AML-193 (cell line): ENCODE data around the gene SAMD4A.
A peak's percentile ranks its signal among the peaks of the same experiment; 100 is the strongest.

Source experiments
- DNase-seq, 2 experiments: peaks; one replicate each; lab custom pipeline; 2025; lab: John Stamatoyannopoulos, UW

The SAMD4A gene

DNA sequence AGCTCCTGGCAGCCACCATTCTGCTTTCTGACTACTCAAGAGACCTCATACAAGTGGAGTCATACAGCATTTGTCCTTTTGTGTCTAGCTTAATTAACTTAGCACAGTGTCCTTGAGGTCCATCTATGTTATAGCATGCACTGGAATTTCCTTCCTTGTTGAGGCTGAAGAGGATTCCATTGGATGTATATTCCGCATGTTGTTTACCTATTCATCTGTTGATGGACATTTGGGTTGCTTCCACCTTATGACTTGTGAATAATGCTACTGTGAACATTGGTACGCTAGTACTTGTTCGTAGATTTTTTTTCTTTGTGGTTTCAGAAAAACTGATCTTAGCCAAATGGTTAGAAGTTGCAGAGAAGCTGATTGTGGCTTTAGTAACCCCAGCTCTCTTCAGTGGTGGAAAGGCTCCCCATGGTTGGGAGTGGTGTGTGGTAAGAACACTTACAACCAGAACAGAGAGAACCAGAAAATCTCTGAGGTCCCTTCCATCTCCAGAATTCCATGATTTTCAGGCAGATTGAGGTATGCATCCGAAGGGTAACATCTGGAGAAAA lies 118.4 kb downstream of the SAMD4A start:
- DNase-seq = no peak

DNA sequence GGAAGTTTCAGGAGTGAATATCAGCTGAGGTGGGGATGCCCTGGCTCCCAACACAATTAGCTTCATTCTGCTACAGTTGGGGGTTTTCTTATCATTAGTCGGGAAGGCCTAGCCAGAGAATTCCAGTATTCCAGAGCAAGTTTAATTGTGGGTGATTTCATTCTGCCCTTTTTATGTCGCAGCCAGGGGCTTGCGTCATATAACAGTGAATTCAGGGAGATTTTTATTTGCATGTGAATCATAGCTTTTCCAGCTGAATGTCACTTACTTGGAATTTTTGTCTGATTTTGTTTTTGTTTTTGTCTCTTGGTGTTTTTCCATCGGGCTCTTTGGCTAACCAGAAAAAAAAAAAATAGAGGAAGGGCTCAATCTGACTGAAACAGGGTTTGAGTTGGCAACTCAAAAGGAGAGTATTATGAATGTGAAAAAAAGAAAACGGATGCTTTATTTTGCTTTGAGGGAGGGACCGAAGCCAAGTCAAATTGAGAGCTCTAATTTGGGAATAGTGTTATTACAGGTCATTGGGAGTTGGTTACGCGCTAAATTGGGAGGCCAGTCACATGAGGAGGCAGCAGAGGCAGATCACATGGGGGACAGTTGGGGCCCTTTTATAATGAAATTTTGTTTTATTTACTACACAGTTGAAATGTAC lies 119.4 kb downstream of the SAMD4A start:
- no peak for DNase-seq

DNA sequence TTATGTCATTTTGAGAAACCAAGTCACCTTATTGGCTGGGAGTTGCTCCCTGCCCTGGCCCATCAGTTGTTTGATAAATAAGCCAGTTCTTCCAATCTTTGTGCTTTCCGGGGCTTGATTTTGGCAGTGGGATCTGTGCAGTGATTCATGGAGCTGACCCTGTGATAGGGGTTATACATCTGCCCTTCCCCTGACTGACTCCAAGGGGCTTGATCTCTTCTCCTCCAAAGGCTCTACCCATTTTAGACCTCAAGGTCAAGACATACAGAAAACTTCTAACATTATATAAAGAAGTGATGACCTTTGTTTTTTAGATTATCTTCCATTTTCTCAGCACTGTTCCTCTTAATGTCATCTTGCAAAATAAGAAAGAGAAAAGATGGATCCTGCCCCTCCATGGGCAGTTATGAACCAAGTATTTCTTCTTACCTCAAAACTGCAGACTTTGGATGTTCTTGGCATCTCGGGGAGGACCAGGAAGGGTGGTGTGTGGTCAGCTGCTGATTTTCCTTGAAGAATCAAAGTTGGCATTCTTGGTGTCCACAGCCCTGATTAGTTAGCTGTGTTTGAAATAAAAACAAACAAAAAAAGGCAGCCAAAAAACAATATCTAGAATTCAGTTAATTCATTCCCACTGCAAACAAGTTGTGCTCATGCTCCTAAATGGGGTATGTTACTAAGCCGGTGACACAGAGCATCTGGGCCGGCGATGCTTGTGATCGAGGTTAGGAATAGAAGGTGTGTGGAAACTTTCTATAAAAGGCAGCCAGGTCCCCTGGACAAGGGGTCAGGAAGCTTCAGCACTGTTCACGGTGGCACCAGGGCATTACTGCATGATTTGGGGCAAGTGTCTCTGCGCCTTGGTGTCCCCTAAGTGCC lies 120.2 kb downstream of the SAMD4A start:
- no peak for DNase-seq

DNA sequence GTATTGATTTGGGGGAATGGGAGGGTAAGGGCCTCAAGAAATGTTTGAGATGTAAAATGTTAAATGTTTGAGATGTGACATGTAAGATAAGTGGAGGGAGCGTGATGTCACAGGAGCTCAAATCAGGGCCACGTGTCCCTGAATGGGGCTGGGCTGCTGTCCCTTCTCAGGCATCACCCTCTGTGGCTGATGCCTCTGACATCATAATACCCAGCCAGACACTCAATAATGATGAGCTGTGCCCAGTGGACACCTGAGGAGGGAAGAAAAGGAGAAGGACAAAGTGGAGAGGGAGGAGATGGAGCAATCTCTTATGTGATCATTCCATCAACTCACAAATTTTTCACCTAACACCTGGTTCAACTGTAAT lies 120.8 kb downstream of the SAMD4A start:
- no peak for DNase-seq

DNA sequence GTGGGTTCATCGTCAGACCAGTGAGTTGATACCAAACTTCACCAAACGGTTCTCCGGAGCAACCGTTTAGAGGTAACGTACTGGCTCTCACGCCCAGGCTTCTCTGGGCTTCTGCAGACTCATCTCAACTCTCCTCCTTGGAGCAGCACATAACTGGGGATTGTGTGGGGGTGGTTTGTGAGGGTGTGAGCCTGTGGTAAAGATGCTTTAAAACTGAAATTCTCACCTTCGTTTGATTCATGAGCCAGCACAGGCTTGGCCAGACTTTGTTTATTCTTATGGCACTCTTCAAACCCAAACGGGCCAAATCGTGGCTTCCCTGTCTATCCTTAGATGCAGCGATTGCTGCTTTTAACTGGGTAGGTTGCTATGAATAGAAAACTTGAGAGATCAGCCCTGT lies 121.3 kb downstream of the SAMD4A start:
- DNase-seq = no peak

DNA sequence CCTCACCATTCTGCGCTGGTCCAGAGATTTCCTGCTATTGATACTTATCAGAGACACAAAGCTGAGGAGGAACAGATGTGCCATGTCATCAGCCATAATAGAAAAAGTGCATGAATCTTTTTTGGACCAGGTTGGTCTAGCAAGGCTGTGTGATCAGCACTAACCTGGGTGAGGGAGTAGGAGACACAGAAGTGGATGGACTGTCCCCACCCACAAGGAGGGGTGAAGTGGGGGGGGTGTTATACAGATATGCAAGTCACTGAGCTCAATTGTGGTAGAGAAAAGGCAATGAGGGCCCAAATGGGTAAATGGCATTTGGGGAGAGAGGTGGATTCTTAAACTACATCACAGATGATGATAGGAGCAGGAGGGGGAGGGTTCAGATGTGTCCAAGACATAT lies 123.0 kb downstream of the SAMD4A start:
- DNase-seq = no peak

DNA sequence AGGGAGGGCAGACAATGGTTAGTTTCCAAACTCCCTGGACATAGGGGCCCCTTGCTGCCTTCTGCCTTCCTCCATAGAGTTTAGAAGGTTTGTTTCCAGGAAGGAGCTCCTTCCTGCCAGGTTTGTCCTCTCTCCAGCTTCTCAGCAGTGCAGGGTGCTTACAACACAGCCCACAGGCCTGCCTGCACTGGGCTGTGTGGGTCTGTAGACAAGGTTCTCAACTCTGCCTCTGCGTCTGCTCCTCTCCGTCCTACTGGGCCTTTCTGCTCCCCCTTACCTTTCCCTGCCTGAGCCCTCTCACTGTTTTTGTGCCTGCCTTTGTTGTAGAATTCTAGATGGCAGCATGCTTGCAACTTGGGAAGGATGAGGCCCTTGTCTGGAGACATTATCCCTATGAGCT lies 124.0 kb downstream of the SAMD4A start:
- no peak for DNase-seq

DNA sequence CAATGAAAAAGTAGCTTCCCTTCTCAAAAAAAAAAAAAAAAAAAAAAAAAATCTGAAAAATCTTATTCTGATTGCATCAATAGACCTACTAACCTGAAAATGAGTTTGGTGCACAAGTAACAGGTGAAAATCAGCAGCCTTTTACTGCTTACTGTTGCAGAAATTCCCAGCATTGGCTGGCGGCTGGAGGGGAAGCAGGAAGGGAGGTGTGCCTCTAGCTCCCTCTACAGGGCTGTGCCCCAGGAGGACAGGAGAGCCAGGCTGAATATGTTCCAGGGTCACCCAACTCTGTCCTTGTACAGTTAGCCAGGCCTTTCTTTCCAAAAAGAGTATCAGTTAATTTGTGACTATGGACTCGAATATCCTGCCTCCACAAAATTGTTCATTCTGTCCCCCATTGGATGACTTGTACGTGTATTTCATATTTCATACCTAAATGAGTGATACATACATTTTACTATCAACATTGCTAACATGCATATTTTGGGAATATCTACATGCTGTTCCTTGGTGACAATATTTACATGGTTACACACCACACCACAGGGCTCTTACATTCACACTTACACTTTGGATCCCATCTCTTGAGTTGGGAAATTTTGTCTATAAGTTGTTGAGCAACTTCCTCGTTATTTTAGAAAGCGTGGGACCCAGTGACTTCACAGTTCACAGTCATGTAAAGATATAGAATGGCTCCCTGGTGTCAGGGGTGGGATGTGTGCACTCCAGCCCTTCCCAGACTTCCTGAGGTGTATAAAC lies 124.8 kb downstream of the SAMD4A start:
- DNase-seq = peak; percentile 14 to 20

DNA sequence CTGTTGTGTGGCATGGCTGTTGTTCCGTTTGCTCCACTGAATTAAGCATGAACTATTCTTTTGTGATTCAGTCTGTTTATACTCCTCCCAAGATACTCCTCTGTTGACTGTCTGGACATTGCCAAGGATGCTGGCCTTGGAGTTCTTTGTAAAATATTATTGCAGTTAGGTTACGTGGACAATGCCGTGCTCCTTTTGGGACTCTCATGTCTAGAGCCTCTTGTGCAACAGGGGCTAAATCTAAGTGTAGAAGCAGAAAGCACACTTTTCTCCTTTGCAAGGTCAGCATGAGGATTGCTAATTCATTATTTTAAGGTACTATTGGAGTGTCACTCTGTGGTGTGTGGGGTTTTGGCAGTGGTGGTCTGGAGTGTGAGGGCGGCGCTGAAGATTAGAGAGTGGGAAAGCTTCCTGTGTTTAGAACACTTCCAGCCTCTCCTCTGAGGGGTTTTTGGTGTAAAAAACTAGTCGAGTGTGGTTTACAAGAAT lies 125.4 kb downstream of the SAMD4A start:
- no peak for DNase-seq

DNA sequence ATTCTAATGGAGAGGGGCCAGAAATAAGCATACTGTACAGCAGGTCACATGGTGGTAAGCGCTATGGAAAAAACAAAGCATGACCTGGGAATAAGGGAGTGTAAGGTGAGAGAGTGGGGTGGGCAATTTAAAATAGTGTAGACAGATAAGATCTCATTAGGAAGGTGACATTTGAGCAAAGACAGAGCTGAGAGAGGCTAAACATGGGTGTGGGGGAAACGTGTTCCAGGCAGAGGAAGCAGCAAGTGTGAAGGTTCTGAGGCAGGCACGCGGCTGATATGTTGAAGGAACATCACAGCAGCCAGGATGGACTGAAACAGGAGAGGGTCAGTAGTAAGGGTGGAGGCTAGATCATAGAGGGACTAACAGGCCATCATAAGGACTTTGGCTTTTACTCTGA lies 126.8 kb downstream of the SAMD4A start:
- no peak for DNase-seq

DNA sequence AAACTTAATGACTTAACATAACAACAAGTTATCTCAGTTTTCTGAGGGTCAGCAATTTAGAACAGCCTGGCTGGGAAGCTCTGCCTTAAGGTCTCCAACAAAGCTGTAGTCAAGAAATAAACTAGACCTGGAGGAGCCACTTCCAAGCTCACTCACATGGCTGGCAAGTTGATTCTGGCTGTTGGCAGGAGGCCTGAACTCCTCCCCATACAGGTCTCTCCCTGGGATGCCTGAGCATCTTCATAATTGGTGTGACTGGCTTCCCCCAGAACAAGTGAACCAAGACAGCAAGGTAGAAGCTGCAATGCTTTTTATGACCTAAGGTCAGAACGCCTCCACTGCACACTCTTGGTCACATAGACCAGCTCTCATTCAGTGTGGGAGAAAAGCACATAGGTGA lies 128.3 kb downstream of the SAMD4A start:
- DNase-seq = no peak

DNA sequence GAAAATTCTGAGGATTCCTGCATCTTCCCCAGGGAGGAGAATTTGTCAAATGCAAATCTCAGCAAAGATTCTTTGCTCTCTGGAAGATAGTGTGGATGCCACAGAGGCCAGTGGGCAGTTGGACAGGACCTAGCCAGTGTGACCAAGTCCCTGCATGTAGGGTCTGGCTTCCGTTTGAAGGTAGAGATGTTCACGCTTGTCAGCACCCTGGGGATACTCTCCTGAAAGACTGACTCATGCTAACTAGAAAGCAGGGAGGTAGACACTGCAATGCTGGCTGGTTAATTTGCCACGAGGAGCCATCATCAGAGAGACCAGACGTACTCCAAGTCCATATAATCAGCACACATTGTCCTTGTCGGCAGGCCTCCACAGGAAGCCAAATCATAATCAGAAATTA lies 130.1 kb downstream of the SAMD4A start:
- no peak for DNase-seq

DNA sequence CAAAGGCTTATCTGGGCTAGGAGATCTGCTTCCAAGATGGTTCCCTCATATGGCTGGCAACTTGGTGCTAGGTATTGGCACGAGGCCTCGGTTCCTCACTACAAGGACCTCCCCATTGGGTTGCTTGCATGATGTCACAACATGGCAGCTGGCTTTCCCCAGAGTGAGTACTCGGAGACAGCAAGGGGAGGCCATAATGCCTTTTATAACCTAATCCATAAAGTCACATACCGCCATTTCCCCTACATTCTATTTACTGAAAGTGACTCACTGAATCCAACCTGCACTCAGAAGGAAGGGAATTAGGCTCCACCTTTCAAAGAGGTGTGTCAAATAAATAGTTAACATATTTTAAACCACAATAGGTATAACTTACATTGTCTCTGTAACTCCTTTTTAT lies 130.9 kb downstream of the SAMD4A start:
- DNase-seq = no peak

DNA sequence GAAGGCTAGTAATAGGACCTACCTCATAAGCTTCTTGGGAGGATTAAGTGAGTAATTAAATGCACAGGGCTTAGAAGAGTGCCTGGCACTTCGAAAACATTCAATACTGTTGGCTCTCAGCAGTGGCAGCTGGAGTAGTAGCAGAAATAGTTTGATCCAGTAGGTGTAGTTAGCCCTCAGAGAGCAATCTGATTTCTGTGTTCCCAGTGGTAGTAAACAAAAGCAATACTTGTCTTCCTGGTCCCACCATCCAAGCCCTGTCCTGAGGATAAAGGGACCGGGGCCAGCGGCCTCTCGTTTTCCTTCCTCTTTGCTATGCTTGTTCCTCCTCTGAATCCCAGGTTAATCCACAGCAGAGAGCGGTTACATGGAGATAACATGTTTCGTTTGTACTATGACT lies 131.6 kb downstream of the SAMD4A start:
- no peak for DNase-seq

DNA sequence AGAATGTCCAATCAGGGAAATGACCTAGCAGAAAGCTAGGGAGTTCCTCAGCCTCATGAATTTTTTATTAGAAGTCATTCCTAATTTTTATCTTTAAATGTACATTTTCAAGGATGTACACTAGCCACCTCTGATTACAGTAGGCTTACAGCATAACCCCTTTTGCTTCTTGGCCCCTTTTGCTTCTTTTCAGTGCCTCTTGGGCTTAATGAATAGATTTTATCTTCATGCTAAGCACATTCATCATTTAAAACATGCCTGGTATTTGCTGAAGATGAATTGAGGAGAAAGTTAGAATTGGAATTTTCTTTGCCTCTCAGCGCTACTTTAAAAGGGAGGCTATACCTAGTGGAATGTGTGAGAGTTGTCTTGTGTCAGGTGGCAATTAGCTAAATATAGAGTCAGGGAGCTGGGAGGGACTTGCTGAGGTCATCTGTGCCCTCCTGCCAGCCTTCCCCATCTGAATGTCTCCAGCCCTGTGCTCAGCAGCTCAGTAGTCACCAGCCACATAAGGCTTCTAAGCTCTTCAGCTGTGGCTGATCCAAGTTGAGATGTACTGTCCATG lies 132.1 kb downstream of the SAMD4A start:
- DNase-seq = no peak

DNA sequence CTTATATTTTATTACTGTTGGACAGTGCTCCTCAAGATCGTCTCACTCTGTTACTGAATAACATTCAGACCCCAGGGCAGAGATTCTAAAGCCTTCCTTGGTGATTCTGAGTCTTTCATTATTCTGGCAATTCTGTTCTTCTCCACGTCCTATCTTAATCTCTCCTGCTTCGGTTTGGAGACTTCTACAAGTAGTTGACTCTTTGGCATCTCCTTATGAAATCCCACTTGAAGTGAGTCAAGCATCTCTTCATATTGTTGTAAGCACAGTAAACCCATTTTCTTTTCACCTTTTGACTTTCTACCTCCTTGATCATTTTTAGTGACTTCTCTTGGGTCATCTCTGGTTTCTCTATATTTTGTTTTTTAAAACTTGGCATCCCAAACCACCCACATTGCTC lies 132.8 kb downstream of the SAMD4A start:
- no peak for DNase-seq

DNA sequence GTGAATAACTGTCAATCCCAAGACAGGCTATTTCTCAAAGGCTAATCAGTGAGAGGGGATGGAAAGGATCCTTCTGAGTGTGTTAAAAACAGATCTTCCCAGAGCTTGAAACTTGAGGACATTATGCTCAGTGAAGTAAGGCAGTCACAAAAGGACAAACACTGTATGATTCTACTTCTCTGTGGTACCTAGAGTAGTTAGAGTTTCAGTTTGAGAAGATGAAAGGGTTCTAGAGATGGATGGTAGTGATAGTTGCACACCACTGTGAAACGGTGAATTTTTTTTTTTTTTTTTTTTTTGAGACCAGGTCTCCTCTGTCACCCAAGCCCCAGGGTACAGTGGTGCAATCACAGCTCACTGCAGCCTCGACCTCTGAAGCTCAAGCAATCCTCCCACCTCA lies 133.8 kb downstream of the SAMD4A start:
- no peak for DNase-seq

DNA sequence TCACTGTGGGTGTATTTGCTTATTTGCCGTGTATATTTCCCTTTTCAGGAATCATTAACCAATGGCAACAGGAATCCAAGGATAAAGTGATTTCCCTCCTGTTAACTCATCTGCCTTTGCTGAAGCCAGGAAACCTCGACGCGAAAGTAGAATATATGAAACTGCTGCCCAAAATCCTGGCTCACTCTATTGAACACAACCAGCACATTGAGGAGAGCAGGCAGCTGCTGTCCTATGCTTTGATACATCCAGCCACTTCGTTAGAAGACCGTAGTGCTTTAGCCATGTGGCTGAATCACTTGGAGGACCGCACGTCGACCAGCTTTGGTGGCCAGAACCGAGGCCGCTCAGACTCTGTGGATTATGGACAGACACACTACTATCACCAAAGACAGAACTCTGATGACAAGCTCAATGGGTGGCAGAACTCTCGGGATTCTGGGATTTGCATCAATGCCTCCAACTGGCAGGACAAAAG lies 135.1 kb downstream of the SAMD4A start:
- no peak for DNase-seq

DNA sequence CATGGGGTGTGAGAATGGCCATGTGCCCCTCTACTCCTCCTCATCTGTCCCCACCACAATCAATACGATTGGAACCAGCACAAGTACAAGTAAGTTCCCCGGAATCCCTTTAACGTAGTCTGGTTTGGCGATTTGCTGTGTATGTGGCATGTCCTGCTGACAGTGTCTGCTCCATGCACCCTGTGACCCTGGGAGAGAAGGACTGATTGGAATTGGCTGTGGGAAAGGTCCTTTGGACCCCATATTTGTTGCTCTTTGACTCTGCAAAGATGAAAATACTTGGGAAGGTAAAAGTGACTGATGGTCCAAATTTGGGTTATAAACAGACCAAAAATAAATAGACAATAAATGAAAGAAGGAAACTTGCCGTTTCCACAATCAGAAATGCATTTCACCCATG lies 135.6 kb downstream of the SAMD4A start:
- no peak for DNase-seq

DNA sequence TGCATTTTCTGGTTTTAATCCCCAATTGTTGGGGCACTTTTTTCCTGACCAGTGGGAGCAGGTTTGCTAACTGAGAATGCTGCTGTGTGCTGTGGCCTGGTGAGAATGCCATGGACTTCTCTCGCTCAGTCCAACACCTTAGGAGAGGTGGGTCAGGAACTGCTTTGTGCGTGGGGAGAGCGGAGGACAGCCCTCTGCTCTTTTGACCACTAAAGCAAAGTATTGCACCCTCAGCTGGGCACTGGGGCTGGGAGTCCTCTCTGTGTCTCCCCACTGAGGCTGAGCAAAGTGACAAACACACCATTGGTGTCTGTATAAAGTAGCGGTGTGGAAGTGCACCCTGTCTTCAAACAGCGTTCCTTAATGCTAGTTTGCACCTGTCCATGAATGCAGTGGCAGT lies 136.2 kb downstream of the SAMD4A start:
- no peak for DNase-seq

DNA sequence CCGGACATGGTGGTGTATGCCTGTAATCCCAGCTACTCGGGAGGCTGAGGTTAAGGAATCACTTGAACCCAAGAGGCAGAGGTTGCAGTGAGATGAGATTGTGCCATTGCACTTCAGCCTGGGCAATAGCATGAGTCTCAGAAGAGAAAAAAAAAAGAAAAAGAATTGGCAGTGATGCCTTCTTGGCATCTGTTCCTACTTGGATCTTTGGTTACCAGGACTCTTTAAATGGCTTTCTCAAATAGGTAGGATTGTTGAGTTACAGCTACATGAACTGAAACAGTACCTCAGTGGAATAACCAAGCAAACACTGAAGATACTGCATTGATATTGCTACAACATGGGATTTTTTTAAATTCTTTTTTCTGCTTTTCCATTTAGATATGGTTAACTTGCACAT lies 136.8 kb downstream of the SAMD4A start:
- no peak for DNase-seq

DNA sequence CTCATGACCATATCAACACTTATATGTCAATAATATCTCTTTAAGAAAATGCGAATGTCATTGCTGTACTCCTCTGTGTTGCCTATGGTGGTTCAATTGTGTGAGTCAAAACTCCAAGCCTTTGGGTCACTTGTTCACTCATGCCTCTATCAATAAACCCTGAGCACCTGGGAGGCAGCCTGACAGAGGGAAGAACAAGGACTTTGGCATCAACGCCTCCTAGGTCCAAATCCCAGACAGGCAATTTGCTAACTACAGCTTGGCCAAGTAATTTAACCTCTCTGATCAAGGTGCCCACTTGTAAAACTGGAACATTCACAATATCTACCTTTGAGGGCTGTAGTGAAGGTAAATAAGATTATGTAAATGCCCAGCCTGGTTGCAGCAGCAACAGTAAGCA lies 137.8 kb downstream of the SAMD4A start:
- no peak for DNase-seq
